ENCODE data around the gene CAPS. TPM values are rescaled to one million over a fixed set of nuclear protein-coding genes. Genes with fewer than 3 reads are reported as not detected.
A peak's percentile ranks its signal among the peaks of the same experiment; 100 is the strongest.

Gene CAPS
- total RNA-seq, 1 donor from 2014 or later, result 9.3 TPM

- Mint-ChIP-seq H3K4me3 (ENCODE audit: unreplicated experiment) (no peak overlapping the region), H3K36me3 (ENCODE audit: low read depth, unreplicated experiment) (no peaks in the 10 kb centered on the region), H3K4me1 (ENCODE audit: unreplicated experiment) (no peaks in the 10 kb centered on the region), H3K9me3 (ENCODE audit: unreplicated experiment) (no peaks in the 10 kb centered on the region), H3K27ac (ENCODE audit: unreplicated experiment) (no peak overlapping the region), H3K27me3 (ENCODE audit: unreplicated experiment) (peaks cover 5% of the 10 kb centered on the region)
- no peak for TF ChIP-seq CTCF (IDR thresholded peaks at IDR 0.05; ENCODE audit: unreplicated experiment)
- no peak for DNase-seq (ENCODE audit: low spot score)
Observed at GRCh38 chr19:5889288-5889971, 24.6 kb upstream of the CAPS start.

GRCh38 chr19:5890099-5890498 is 24.0 kb upstream of the CAPS start:
- no peak overlapping the region for H3K4me3 Mint-ChIP-seq (ENCODE audit: unreplicated experiment)
- H3K36me3 Mint-ChIP-seq (ENCODE audit: low read depth, unreplicated experiment), result no peaks in the 10 kb centered on the region
- H3K9me3 Mint-ChIP-seq (ENCODE audit: unreplicated experiment), result no peaks in the 10 kb centered on the region
- no peak for TF ChIP-seq CTCF (IDR thresholded peaks at IDR 0.05; ENCODE audit: unreplicated experiment)
- DNase-seq (ENCODE audit: low spot score), result no peak
- H3K27me3 Mint-ChIP-seq (ENCODE audit: unreplicated experiment), result peaks cover 5% of the 10 kb centered on the region
- no peaks in the 10 kb centered on the region for H3K4me1 Mint-ChIP-seq (ENCODE audit: unreplicated experiment)
- no peak overlapping the region for H3K27ac Mint-ChIP-seq (ENCODE audit: unreplicated experiment)

- Mint-ChIP-seq H3K4me3 (ENCODE audit: unreplicated experiment) (no peak overlapping the region), H3K4me1 (ENCODE audit: unreplicated experiment) (no peaks in the 10 kb centered on the region), H3K27me3 (ENCODE audit: unreplicated experiment) (peaks cover 7% of the 10 kb centered on the region), H3K27ac (ENCODE audit: unreplicated experiment) (no peak overlapping the region), H3K36me3 (ENCODE audit: low read depth, unreplicated experiment) (no peaks in the 10 kb centered on the region), H3K9me3 (ENCODE audit: unreplicated experiment) (no peaks in the 10 kb centered on the region)
- no peak for DNase-seq (ENCODE audit: low spot score)
- TF ChIP-seq CTCF (IDR thresholded peaks at IDR 0.05; ENCODE audit: unreplicated experiment), result no peak
Observed at GRCh38 chr19:5891572-5891937, 22.5 kb upstream of the CAPS start.

GRCh38 chr19:5891938-5892771 is 21.9 kb upstream of the CAPS start:
- peaks cover 7% of the 10 kb centered on the region for H3K27me3 Mint-ChIP-seq (ENCODE audit: unreplicated experiment)
- TF ChIP-seq CTCF (IDR thresholded peaks at IDR 0.05; ENCODE audit: unreplicated experiment), result peak; percentile 73
- no peaks in the 10 kb centered on the region for H3K9me3 Mint-ChIP-seq (ENCODE audit: unreplicated experiment)
- H3K4me3 Mint-ChIP-seq (ENCODE audit: unreplicated experiment), result no peak overlapping the region
- no peaks in the 10 kb centered on the region for H3K36me3 Mint-ChIP-seq (ENCODE audit: low read depth, unreplicated experiment)
- H3K27ac Mint-ChIP-seq (ENCODE audit: unreplicated experiment), result no peak overlapping the region
- peak; percentile 73 for DNase-seq (ENCODE audit: low spot score)
- H3K4me1 Mint-ChIP-seq (ENCODE audit: unreplicated experiment), result no peaks in the 10 kb centered on the region

GRCh38 chr19:5892772-5893275 is 21.2 kb upstream of the CAPS start:
- DNase-seq (ENCODE audit: low spot score), result no peak
- no peak overlapping the region for H3K27ac Mint-ChIP-seq (ENCODE audit: unreplicated experiment)
- peaks cover 9% of the 10 kb centered on the region for H3K27me3 Mint-ChIP-seq (ENCODE audit: unreplicated experiment)
- no peak for TF ChIP-seq CTCF (IDR thresholded peaks at IDR 0.05; ENCODE audit: unreplicated experiment)
- H3K9me3 Mint-ChIP-seq (ENCODE audit: unreplicated experiment), result no peaks in the 10 kb centered on the region
- H3K36me3 Mint-ChIP-seq (ENCODE audit: low read depth, unreplicated experiment), result no peaks in the 10 kb centered on the region
- H3K4me1 Mint-ChIP-seq (ENCODE audit: unreplicated experiment), result no peaks in the 10 kb centered on the region
- no peak overlapping the region for H3K4me3 Mint-ChIP-seq (ENCODE audit: unreplicated experiment)

Data from endothelial cell (in vitro differentiated cells).